ENCODE results near the gene IVL.

The IVL gene

DNA sequence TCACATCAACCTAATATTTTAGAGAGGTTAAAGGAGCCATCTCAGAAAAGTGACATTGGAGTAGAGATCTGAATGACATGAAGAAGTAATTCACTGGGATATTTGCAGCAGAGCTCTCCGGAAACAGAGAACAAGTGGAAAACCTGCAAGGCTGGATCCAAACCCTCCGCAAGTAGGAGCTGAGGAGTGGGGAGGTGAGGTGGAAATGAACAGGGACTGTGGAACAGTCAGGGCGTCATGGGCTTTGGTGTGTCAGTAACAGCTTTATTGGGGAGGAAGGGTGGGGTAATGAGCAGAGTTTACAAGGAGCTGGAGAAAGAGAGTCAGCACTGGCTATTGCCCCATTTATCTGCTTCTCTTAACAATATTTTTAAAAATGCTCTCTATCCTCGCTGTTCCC, 9.3 kb upstream of the IVL start:
- no peak for DNase-seq

DNA sequence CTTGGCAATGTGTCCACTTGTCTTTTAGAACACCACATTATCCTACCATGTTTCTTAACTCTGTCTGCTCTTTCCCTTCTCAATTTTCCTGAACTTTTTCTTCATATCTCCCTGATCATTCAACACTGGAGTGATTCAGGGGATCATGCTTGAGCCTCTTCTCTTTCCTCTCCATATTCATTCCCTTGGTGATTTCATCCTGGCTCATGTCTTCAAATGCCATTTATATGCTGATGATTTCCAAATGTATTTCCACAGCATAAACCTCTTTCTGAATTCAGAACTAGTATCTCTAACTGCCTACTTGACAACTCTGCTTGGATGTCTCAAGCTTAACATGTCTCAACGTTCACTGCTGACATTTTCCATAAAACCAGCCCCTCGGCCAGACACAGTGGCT, 8.5 kb upstream of the IVL start:
- no peak for DNase-seq

DNA sequence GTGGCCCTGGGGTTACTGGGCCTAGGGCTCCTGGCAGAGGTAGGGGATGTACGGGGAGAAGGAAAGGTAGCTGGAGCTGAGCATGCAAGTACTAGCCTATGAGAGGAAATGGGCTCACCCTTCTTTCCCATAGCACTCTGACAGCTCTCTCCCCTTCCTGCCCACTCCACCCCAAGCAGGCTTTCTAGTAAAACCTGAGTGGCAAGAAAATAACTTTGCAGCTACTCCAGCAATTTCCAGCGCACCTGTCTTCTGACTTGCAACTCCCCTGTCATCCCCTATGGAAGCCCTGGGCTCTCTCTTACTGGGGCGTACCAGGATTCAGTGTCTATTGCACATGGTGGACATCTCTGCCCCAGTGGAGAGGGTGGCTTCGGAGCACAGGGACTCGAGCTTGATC, 6.7 kb upstream of the IVL start:
- DNase-seq: no peak

DNA sequence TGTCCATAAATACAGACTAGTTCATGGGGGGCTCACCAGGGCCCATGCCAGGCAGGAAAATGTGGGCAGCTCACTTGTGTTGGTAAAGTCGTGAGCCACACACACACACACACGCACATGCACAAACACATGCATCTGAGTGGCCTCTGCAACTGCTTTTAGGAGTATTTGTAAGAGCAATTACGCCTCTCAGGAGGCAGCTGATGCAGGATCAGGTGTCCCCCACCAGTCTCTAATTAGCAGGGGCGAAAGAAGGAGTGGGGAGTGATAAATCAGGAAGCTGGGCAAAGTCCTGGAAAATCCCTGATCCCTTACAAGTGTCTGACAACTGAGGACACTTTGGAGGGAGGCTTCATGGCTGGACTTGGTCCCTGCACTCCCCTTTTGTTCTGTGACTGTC, 5.7 kb upstream of the IVL start:
- DNase-seq: no peak

DNA sequence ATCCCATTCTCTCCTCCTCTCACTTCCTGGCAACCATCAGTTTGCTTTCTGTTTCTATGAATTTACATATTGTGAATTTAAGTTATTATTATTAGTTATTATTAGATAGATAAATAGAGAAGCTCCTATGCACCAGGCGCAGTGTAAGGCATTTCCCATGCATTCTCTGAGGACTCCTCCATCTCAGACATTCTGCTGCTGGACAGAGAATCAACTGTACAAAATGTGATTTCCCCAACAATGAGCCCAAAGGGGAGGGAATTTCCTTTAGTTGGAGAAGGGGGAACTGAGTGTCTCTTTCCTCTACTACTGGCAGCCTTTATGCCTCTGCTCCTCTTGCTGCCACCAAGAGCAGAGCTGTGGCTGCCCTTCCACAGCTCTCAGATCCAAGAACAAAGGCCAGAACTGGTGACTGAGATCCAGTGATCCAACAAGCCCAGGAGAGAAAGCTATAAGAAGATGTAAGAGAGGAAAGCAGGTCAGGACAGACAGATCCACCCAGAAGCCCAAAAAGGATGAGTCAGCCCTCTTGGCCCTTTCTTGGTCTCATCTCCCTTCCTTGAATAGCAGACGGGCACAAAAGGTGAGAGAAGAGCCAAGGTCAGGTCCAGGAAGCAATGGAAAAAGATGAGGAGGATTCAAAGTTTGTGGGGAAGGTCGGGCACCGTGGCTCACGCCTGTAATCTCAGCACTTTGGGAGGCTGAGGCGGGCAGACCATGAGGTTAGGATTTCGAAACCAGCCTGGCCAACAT, 3.5 kb upstream of the IVL start:
- no peak for DNase-seq

DNA sequence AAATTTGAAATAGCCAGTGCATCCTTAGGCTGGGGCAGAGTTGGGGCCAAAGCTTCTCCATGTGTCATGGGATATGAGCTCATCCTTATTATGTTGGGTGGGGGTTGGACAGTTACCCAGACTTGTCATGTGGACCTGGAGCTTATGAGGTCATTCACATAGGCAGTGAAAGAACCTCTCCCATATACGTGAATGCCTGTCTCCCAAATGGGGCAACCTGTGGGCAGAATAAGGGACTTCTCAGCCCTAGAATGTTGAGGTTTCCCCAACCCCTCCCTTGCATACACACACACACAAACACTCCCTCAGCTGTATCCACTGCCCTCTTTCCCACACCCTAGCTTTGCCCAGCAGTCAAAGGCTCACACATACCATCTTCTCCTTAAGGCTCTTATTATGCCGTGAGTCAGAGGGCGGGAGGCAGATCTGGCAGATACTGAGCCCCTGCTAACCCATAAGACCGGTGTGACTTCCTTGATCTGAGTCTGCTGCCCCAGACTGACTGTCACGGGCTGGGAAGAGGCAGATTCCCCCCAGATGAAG, 2.3 kb upstream of the IVL start:
- DNase-seq: no peak

DNA sequence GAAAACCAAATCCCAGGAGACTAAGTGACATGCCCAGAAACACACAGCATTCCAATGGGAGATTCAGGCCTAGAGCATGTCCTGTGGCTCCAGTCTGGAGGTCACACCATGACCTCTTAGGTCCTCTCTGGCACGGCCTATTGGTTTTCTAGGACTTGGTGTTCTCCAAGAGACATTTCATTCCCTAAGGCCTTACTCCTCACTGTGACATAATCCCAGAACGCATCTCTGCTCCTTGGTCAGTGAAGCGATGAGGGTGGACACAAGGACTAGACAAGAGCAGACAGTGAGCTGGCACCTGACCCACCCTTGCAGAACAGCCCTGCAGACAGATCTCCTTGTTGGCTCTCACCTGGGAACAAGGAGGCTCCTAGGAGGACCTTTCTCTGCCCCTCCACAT, 860 bp downstream of the IVL start:
- DNase-seq: no peak

DNA sequence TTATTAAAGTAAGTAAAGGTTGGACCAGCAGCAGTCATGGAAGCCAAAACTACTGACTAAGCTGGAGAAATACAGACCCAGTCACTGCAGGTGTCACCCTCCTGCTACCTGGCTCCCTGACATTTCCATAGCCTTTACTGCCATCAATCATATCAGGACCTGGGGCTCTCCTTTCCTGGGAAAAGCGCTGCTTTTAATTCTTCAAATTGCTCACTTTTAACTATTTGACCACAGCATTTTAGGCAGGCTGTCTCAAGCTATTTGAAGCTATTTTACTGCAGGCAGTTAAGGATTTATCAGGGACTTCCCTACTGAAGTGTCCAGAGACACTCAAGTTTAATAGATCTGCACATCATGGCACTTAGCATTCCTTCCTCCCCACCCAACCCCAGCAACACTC, 4.1 kb downstream of the IVL start:
- DNase-seq: no peak

DNA sequence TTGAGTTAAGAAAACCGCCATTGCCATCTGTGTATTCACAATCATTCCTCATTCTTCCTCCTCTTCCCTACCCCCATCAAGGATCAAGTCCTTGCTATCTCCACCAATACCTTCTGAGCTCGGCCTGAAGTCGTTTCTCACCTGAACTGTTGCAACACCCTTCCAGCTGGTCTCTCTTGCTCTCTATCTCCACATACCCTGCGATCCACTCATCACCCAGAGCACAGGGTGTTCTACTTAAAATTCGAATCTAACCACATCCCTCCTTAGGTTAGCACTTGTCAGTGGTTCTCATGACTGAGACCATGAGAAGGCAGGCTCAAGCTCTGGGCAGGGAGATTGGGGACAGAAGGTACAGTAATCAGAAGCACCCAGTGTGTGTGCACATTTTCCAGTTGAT, 4.6 kb downstream of the IVL start:
- DNase-seq: no peak

DNA sequence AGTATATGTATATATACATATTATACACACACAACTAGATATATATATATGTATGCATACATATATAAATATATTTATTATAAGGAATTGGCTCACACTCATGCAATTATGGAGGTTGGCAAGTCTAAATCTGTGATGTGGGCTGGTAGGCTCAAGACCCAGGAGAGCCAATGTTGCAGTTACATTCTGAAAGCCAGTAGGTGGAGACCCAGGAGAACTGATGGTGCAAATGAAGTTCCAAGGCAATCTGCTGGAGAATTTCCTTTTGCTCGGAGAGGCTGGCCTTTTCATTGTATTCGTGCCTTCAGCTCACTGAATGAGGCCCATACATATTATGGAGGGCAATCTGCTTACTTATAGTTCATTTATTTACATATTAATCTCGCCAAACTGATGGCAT, 9.4 kb downstream of the IVL start:
- DNase-seq: no peak

DNA sequence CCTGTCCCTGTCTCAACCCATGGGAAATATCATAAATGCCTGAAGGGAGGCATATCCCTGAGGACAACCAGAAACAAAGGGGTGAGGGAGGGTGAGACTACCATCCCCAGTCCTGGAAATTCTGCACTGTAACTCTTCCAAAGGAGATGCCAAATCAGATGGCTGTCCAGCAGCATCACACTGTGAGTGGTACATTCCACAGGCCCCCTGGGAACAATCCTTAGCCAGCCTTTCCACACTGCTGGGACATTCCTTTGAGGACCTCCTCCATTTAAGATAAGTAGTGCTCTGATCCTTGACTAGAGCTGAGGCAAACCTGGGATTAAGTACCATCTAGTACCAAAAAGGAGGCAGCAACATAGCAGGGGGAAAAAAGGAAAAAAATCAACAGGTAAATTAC, 10.7 kb downstream of the IVL start:
- no peak for DNase-seq

DNA sequence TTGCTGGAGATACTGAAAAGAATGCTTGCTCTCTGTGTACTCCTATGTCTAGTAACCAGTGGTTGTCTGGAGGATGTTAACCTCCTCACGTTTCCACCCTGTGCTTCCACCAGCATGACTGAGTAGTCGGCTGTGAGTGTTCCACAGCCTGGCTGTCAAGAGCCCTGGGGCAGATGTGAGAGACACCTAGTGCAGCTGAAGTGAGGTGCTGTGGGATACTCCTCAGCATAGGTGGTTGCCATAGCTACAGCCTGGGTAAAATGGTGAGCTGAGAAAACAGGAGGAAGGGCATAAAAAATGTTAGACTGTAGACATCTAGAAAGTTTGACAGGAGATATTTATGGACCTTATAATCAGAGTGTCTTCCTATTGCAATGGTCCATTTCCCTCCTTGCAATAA, 15.8 kb downstream of the IVL start:
- DNase-seq: no peak

DNA sequence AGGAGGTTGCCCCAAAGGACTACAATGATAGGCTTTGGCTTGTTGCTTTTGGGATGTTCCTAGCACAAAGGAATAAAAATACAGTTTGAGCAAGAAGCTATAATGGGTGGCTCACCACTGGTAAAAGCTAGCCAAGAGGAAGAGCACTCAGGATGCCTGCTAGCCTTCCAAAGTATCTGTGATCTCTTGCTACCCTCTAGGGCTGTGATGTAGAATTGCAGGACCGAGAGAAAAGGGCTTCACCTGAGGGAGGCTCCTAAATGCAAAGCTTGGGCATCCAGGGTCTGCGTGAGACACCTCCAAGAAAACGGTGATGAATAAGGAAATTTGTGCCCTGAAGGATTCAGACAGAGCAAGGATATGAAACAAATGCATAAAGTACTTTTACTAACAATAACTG, 17.7 kb downstream of the IVL start:
- no peak for DNase-seq

DNA sequence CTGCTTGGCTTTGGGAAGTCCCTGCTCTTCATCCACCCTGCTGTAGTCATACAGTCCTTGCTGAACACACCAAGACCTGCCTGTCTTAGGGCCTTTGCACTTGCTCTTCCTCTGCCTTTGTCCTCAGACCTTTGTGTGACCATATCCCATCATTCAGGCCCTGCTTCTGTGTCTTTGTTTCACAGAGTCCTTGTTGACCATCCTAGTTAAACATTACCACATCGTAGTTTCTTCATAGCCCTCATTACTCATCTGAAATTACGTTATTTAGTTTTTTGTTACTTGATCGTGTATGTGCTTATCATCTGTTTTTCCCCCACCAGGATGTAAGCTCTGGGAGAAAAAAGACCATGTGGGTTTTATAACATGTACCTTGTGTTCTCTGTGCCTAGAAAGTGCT, 20.3 kb downstream of the IVL start:
- no peak for DNase-seq

DNA sequence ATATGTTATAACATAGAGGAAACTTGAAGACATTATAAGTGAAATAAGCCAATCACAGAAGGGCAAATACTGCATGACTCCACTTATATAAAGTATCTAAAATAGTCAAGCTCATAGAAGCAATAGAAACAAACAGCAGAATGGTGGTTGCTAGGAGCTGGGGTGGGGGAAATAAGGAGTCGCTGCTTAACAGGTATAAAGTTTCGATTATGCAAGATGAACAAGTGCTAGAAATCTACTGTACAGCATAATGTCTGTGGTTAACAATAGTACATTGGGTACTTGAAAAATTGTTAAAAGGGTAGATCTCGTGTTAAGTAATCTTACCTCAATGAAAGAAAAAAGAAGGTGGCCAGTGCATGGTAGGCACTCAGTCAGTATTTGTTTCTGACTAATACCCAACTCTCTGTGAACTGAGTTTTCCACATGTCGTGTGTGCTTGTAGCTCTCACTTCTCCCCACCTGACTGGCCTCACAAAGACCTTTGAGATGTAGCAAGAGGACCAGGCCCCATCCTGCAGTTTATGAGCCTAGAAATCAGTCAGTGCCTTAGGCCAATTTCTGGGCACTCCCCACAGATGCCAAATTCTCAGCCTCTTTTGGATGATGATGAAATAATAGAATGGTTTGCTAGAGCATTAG, 23.9 kb downstream of the IVL start:
- no peak for DNase-seq

DNA sequence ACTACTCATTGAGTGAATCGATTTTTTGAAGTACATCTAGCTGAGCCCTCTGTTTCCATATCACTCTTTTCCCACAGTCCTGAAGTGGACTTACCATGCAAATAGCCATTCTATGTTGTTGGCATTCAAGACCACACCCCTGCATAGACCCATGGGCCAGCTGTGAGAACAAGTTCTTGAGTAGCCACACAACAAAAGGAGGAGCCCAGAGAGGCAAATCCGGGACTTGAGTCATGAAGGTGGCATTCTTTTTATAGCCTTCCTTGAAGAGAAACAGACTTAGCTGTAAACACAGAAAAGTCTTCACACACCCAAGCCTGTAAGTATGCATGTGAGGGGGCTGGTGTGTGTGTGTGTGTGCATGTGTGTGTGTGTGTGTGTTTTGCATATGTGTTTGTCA, 24.9 kb downstream of the IVL start:
- no peak for DNase-seq

DNA sequence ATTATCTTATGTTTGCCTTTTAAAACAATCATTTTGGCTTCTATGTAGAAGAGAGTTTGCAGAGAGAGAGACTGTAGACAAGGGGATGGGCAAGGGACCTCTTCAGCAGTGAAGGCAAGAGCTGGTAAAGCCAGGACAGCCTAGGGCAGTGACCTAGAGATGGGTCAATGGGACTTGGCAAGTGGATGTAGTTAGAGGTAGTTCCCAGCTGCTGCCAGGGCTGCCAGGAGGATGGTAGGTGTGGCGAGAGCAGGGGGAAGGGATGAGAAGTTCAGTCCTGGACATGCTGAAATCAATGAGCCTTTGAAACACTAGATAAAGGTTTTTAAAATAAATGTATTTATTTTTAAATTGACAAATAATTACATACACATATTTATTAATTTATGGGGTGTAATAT, 32.3 kb downstream of the IVL start:
- DNase-seq: no peak

DNA sequence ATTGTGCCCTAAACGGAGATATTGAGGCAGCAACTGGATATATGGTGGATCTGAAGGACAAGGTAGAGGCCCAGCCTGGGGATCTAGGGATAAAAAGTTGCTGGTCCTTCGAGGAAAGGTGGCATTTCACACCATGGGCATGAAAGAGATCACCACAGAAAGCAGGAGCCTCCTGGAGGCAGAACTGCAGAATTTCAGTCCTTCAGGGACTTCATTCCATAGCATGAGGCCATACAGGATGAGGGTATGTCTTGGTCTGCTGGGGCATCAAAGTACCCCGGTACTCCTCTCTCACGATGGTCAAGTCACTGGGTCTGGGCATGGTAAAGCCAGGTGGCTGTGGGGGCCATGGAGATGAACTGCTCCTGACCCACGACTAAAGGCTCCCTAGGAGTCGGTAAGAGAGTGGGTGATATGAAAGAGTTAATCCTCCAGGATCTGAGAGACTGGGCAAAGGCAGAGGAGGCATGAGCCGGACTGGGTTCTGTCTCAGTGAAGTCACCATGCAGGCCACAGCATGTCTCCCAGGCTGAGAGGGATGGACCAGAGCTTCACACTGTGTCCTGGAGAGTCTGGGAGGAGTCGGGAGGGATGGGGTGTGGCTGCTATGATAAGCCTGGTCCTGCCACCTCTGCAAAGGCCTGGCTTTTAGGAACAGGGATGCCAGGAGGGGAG, 32.8 kb downstream of the IVL start:
- no peak for DNase-seq

DNA sequence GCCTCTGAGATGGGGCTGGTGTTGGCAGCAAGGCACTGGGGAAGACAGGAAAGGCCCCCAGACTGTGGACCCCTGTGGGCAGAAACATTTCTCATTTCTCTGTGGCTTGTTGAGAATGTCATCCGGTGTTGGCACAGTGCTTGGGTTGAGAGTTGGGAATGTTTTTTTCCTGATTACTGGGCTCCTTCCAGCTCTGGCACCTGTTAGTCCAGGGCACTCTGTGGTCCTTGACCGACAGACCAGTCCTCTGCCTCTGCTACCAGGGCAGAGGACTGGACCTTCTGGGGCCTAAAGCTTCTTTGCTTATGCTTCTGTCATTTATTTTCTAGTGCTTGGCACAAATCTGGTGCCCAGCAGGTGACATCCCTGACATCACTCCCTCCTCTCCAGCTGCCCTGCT, 33.8 kb downstream of the IVL start:
- no peak for DNase-seq

DNA sequence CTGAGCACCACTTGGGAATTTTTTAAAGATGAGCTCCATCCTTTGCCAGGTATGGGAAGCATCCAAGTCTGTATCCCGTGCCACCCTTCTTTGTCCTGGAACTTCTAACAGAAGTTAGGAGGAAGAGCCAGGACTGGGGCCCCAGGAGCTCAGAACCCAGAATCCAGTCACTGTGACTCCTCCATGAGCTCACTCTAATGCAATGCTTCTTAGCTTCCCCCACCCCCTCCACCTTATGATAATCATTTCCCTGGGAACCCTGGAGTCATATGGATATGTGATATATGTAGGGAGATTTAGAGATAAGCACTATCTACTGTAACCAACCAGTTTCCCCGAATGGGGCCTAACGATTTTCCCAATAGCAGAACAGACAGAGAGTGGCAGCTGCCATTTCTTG, 37.9 kb downstream of the IVL start:
- no peak for DNase-seq

DNA sequence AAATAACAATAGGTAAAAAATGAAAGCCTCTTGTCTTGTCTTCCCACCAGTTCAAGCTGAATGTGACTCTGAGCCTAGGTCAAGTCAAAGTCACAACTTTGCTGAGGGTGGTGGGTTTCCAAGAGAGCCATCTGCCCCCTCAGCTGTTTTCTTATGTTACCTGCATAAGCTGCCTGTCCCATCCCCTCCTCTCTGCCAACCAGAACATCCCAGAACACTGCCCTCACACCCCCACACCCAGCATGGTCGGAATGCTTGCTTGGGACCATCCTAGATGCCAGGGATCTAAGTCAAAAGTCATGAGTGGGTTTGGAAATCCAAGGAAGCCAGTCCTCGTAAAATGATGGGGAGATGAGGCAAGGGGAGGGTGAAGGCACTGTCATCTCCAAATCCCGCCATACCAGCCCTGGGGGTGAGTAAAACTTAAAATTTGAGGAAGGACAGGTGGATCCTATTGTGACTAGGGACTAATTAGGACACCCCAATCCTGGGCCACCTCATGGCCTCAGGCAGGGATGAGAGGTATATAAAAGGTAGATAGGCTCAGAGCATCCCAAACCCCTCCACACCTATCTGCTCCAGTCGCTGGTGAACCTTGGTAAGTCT, 38.4 kb downstream of the IVL start, which contains the start of gene SPRR5:
SPRR5 (plus strand) TSS at position 556 of the 606 bp plus-strand sequence. CDS start 1,349 bp downstream, outside the sequence.
- no peak for DNase-seq

DNA sequence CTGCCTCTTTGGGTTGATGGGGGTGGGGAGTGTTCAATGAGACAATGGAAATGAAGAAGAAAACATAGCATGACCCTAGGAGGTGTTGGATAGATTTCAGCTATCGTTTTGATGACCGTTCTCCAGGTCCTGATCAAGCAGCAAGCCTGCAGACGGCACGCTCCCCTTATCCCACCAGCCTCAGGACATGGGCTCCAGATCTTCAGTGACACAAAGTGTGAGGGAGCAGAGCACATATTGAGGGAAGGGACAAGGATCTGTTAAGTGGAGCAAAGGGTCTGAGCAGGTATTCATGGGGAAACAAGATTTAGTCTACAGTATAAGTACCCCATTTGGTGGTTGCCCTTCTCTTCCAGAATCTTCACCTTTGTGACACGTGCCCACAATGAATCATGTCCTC, 43.4 kb downstream of the IVL start:
- no peak for DNase-seq

DNA sequence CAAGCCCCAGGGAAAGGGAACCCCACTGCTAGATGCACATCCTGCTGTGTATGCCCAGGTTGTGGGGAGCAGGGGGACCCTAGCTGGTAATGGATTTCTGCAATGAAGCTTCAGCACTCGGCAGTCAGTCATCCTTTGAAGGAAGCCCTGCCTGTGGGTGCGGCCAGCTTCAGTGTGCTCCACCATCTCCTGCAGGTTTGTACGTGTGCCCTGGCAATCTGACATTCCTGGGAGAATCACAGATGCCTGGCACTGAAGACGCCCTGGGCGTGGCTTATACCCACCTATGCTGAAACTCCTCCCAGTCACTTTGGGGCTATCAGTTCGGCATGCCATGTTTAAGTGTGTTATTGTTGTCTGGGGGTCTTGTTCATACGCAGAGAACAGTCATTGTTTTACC, 45.4 kb downstream of the IVL start:
- no peak for DNase-seq

DNA sequence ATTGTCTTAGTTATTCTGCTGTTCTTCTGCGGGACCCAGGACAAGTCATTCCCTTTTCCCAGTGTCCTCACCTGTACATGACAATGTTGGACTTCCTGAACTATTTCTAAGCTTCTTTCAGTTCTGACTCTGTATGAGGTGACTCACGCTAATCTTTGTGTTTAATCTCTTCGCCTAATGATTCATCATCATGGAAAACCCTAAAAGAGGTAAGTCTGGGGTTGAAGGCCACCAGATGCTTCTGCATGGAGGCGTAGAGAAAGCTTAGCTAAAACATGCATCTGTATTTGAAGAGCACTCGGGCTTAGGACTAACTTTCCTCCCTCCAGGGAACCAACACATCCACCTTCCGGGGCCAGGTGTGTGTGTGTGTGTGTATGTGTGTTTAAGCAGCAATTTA, 46.1 kb downstream of the IVL start:
- no peak for DNase-seq
